Suppressor macrophage (primary cell): Measurements from ENCODE around the gene TDRD5.

Experiments used
- DNase-seq, 4 experiments: peaks; one replicate each; pipeline ENCODE4 v3.0.0-alpha.2; 2020 to 2022
- total RNA-seq, 17 experiments: gene quantifications; one replicate each; lab custom pipeline; 2026; ENCODE audit warnings: mixed read lengths in 6 of 17, inconsistent platforms in 3 of 17; lab: John Stamatoyannopoulos, UW

Gene TDRD5
- total RNA-seq: 0 to 1.8 (median 0) reads per million in 17 experiments

DNA sequence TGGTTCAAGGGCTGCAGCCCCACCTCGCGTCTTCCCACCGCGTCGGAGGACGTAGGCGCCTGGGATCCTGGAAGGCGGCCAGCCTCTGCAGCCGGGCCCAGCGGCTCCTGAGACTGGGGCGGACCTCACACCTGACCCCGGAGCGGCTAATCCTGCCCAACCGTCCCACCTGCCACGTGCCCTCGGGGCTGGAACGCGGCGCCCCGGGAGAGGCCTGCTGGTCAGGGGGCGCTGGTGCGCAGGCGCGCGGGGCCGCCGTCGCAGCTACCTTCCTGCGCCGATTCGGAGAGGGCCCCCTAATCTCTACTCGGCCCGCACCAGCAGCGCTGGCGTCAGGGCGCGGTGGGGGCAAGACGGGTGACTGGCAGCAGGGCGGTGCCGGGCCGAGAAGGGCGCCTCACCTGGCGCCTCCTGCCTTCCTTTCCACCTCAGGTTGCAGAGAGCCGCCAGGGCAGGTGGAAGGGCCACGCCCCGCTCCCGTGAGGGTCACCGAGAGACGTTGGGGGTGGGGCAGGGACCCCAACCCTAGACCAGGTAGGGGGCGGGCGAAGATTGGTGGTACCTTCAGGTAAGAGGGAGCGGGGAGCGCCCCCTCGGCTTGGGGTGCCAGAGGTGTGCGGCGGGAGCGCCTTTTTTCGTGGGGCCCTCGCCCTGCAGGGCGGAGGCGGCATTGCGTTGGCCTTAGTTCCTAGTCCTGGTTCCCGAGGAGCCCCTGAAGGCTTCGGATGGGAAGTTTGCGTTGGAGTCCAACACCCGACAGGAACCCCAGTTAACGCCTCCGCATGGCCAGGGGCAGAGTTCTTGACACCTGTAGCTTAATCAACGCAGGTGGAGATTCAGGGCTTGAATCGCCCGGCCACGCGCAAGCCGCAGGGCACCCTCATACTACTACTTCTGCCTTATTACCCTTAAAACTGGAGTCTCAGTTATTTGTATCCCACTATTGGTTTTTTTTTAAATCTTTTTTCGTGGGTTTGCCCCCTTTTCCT lies at the start of gene TDRD5:
TSS of gene TDRD5 (plus strand) at position 241 of the 989 bp plus-strand sequence. CDS start 784 bp downstream, outside the sequence.
- peak in 1 of 4 experiments; percentile 5 for DNase-seq

- no peak for DNase-seq
These were observed 46.3 kb upstream of the TDRD5 start for GRCh38 chr1:179545321-179545720.

DNA sequence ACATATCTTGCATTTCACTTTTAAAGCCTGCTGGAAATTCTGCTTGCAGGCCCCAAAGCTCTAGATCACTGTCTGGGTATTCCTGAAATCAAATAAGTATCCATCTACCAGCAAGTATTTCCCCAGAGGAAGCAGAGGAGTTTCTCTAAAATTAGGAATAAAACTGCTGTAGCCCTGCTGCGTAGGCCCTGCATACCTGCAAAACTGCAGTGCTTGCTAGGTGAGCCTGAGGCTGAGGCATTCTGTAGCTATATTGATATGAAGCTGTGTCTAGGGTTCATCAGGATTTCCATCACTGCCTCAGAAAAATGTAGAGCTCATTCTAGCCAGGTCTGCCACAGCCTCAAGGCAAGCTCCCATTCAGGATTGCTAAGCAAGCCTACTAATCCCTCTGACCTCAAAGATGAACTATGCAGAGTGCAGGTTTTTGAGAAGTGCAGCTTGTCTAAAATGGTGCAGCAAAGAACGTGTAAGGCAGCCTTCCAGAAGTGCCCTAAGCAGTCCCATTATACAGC lies 44.6 kb upstream of the TDRD5 start:
- no peak for DNase-seq

- DNase-seq: no peak
These were observed 42.8 kb upstream of the TDRD5 start for GRCh38 chr1:179548666-179549367.

- no peak for DNase-seq
These were observed 42.3 kb upstream of the TDRD5 start for GRCh38 chr1:179549368-179549700.

DNA sequence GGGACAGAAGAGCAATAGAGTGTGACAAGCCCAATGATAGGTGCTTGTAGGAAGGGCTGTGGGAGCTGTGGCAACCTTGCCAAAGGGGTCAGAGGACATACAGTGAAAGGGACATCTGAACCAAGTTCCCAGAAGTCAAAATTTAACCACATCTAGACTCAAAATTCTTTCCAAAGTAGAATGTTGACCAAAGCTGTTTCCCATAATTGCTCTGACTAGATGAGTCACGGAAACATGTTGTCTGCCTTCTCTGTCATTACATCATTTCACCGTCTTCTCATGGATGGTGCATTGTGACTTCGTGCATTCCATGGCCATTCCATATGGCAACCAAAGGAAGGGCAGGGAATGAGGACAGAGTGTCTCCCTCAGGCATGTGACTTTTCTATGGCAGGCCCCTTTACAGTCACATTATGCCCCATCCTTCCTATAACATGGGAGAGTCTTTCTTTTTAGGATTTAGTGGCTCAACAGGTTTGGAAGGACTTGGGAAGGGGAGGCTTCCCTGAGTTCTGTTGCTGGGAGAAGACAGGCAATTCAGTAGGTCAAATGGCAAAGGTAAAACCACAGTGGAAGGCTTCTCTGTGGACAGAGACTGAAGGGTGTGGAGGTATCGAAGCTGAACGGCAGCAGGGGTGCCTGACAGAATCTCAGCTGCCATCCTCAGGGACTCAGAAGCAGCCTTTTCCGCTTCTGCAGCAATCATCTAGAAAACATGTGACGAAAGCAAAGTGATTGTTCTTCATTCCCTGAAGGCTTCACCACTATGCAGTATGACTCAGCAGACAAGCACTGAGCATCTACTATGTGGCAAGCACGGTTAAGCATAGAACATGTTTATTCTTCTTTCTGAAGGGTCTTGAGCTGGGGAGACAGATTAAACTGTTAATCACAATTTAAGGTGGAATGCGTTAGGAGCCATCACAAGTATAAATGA lies 40.6 kb upstream of the TDRD5 start:
- peak in 2 of 4 experiments; percentile 3 for DNase-seq

- no peak for DNase-seq
These were observed 37.2 kb upstream of the TDRD5 start for GRCh38 chr1:179554427-179554826.

DNA sequence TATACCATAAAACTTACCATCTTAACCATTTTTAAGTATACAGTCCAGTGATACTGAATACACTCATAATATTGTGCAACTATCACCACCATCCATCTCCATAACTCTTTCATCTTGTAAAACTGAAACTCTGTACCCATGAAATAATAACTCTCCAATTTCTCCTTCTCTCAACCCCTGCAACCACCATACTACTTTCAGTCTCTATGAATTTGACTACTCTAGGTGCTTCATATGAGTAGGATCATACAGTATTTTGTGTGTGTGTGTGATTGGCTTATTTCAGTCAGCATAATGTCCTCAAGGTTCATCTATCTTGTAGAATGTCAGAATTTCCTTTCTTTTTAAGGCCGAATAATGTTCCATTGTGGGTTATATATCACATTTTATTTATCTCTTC lies 33.6 kb upstream of the TDRD5 start:
- DNase-seq: no peak

- no peak for DNase-seq
These were observed 15.9 kb upstream of the TDRD5 start, which contains the start of gene NPHS2 for GRCh38 chr1:179575497-179576314. Gene NPHS2 (minus strand): TSS chr1:179575948. CDS start chr1:179575864, 84 bp downstream.

DNA sequence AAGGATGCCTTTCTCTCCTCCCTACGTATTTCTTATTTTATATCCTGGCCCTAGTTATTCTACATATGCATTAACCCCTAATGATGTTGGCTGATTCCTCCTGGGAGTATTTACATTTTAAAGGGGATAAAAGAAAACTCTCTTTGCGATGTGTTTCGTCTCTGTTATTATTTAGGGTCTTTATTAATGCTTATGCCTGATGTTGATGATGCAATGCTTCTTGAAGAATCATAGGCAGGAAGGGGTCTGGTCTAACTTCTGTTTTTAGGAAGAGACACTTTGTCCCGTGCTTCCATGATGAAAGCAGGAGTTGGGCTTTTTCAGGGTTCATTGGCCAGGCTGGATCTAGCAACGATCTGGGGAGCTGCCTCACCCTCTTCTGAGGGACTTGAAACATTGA lies 15.1 kb upstream of the TDRD5 start:
- DNase-seq: peak in 1 of 4 experiments; percentile 4

GRCh38 chr1:179583771-179584320 lies 7.8 kb upstream of the TDRD5 start:
- no peak for DNase-seq

DNA sequence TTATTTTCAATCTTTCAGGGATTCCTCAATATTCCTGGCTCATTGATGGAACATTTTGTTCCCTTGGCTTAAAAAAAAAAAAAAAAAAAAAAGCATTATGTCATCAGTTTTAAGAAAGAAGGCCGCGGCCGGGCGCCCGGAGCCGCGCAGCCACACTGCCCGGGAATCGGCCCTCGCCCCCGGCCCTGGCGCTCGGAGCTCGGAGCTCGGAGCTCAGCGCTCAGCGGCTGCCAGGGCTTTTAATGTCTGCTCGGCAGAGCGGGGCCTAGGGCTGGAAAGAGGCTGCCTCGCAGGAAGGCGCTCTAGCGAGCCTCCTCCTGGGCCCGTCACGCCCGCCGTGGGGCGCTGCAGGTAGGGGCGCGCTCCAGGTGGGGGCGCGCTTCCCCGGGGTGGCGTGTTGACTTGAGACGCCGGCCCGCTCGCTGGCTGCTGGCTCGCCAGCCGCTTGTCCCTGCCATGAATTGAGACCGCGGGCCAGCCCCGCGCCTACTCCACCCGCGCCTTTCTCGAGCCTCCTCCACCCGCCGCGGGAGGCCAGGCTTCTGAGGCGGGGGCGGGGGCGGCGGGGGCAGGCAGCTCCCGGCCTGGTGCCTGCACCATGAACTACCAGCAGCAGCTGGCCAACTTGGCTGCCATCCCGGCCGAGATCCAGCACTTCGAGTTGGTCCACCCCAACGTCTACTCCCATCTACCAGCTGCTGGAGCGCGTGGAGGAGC lies 5.4 kb upstream of the TDRD5 start:
- peak in 2 of 4 experiments; percentile 7 to 30 for DNase-seq

DNA sequence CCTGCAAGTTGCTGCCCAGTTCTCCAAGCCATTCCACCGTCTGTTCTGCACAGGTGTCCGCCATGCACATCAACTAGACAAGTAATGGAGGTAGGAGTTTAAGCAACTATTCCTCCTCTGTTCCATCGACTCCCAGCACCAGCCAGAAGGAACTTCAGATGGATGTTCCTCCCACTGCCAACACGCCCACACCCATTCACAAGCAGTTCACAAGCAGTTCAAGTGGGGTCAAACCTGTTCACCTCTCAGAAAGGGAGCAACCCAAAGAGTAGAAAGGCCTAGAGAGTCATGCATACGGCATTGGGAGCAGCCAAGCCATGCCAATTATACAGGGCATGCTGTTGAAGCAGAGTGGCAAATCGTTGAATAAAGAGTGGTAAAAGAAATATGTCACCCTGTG lies 4.3 kb upstream of the TDRD5 start:
- no peak for DNase-seq

DNA sequence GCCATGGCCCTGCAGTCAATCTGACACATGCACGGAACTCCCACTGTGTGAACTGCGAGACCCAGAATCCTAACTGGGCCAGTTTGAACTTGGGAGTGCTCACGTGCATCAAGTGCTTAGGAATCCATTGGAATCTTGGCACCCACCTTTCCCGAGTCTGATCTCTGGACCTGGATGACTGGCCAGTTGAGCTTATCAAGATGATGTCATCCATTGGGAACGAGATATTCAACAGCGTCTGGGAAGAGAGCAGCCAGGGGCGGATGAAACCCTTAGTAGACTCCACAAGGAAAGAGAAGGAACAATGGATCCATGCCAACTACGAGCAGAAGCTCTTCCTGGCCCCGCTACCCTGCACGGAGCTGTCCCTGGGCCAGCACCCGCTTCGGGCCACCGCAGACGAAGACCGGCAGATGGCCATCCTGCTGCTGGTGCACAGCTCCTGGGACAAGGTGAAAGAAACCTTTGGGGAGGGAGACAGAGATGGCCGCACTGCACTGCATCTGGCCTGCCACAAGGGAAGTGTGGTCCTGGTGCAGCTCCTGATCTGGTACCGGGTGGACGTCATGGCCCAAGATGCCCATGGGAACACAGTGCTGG lies 3.1 kb upstream of the TDRD5 start:
- no peak for DNase-seq

- no peak for DNase-seq
These were observed 2.1 kb upstream of the TDRD5 start for GRCh38 chr1:179589509-179589908.

GRCh38 chr1:179590671-179591070 lies 961 bp upstream of the TDRD5 start:
- no peak for DNase-seq

DNA sequence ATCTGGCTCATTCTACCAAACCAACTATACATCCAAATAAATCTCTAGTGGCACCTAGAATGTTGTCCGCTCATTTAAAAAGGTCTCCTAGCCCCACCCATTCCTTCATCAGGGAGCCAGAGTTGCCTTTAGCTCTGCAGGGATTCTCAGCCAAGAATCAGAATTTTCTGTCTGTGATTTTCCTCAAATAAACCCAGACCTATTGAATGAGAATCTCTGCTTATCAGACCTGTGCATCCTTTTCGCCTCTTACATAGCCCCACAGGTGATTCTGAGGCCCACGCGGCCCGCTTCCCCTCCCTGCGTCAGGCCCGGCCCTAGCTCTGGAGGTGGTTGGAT lies 410 bp upstream of the TDRD5 start:
- DNase-seq: no peak

DNA sequence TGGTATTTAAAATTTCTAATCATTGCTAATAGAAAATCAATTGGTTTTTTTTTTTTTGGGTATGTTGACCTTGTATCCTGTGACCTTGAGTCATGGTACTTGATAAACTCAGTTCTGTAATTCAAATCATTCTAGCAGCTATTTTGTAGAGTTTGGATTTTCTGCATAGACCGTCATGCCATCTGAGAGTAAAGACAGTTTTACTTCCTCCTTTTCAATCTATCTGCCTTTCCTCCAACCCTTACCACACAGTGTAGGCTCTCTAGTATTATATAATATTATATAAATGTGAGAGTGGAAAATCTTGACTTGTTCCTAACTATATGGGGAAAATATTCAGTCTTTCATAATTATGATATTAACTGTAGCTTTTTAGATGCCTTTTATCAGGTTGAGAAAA lies 7.0 kb downstream of the TDRD5 start:
- DNase-seq: peak in 2 of 4 experiments; percentile 16 to 19

GRCh38 chr1:179599623-179600249 lies 8.1 kb downstream of the TDRD5 start:
- peak; percentile 29 to 43 (median 37) for DNase-seq
